LNCAP (cell line): ENCODE data around the gene HSPA14.
A peak's percentile ranks its signal among the peaks of the same experiment; 100 is the strongest.

Experiments used
- CTCF ChIP-seq: fragments of 450-650 bp; IDR thresholded peaks from 2 replicates; pipeline ENCODE4 v1.5.1; 2017; ENCODE audit warnings: mild to moderate bottlenecking

The HSPA14 gene

GRCh38 chr10:14879124-14879927 is 41.2 kb downstream of the HSPA14 start:
- TF ChIP-seq CTCF, result no peak

- TF ChIP-seq CTCF, result no peak
These were observed 41.8 kb downstream of the HSPA14 start for GRCh38 chr10:14879928-14880193.

- TF ChIP-seq CTCF, result no peak
These were observed 42.1 kb downstream of the HSPA14 start for GRCh38 chr10:14880229-14880628.

GRCh38 chr10:14884082-14884481 is 46.0 kb downstream of the HSPA14 start:
- TF ChIP-seq CTCF, result no peak

- TF ChIP-seq CTCF, result no peak; the same call in 1 of the 2 replicates
These were observed 51.2 kb downstream of the HSPA14 start for GRCh38 chr10:14889318-14889717.

GRCh38 chr10:14891151-14891550 is 53.0 kb downstream of the HSPA14 start:
- no peak for TF ChIP-seq CTCF

- TF ChIP-seq CTCF, result peak; percentile 54
These were observed 66.2 kb downstream of the HSPA14 start for GRCh38 chr10:14904316-14904732.

GRCh38 chr10:14904864-14905263 is 66.8 kb downstream of the HSPA14 start:
- no peak for TF ChIP-seq CTCF
